Iris pigment epithelial cell (primary cell): ENCODE data around the gene C7orf25.
A peak's percentile ranks its signal among the peaks of the same experiment; 100 is the strongest.
"Not testable (repeated sequence)": the region's sequence is repeated elsewhere in the genome, so short reads cannot be mapped to it uniquely, and the experiment has no call there.

Source experiments
- DNase-seq: peaks from one replicate; pipeline ENCODE4 v3.0.0-alpha.2; 2011; ENCODE audit warnings: low read depth

C7orf25 gene

GRCh38 chr7:42929449-42929848 lies 17.6 kb upstream of the C7orf25 start:
- no peak for DNase-seq

- no peak for DNase-seq
Observed at GRCh38 chr7:42928754-42929153, 16.9 kb upstream of the C7orf25 start.

- no peak for DNase-seq
Observed at GRCh38 chr7:42926204-42926603, 14.3 kb upstream of the C7orf25 start.

GRCh38 chr7:42925630-42926029 lies 13.8 kb upstream of the C7orf25 start:
- DNase-seq = no peak

- DNase-seq = no peak
Observed at GRCh38 chr7:42924223-42924838, 12.5 kb upstream of the C7orf25 start.

GRCh38 chr7:42922017-42922753 lies 10.3 kb upstream of the C7orf25 start:
- DNase-seq = no peak

GRCh38 chr7:42915356-42915755 lies 3.5 kb upstream of the C7orf25 start:
- DNase-seq = no peak

GRCh38 chr7:42914421-42915045 lies 2.7 kb upstream of the C7orf25 start:
- DNase-seq = peak; percentile 78

- no peak for DNase-seq
Observed at GRCh38 chr7:42914009-42914408, 2.1 kb upstream of the C7orf25 start.

GRCh38 chr7:42913591-42913990 lies 1.7 kb upstream of the C7orf25 start:
- peak; percentile 71 for DNase-seq

- no peak for DNase-seq
Observed at GRCh38 chr7:42910306-42910705, 1.6 kb downstream of the C7orf25 start.

- no peak for DNase-seq
Observed at GRCh38 chr7:42907316-42907715, 4.6 kb downstream of the C7orf25 start.

- DNase-seq = no peak
Observed at GRCh38 chr7:42906181-42906580, 5.7 kb downstream of the C7orf25 start.

- no peak for DNase-seq
Observed at GRCh38 chr7:42902331-42902730, 9.5 kb downstream of the C7orf25 start.

- no peak for DNase-seq
Observed at GRCh38 chr7:42900842-42901241, 11.0 kb downstream of the C7orf25 start.

GRCh38 chr7:42893346-42894240 lies 18.3 kb downstream of the C7orf25 start:
- DNase-seq = no peak

- DNase-seq = no peak
Observed at GRCh38 chr7:42886893-42887505, 24.9 kb downstream of the C7orf25 start.

GRCh38 chr7:42886129-42886528 lies 25.7 kb downstream of the C7orf25 start:
- peak; percentile 16 for DNase-seq

- DNase-seq = not testable (repeated sequence)
Observed at GRCh38 chr7:42885183-42885582, 26.7 kb downstream of the C7orf25 start.

- peak; percentile 55 for DNase-seq
Observed at GRCh38 chr7:42883950-42884349, 27.9 kb downstream of the C7orf25 start.

- no peak for DNase-seq
Observed at GRCh38 chr7:42880392-42880791, 31.5 kb downstream of the C7orf25 start.

GRCh38 chr7:42878303-42878702 lies 33.6 kb downstream of the C7orf25 start:
- DNase-seq = no peak
